GM19193 (cell line): Measurements from ENCODE around the gene TMUB1.

Experiments
- POLR2A ChIP-seq: IDR thresholded peaks from 4 replicates; pipeline ENCODE4 v1.6.1; 2011; ENCODE audit not compliant: insufficient read depth, insufficient read length; ENCODE audit errors: extremely low read depth

The TMUB1 gene

GRCh38 chr7:151083071-151083823 is at the start of gene TMUB1:
TSS of gene TMUB1 (minus strand) at chr7:151083493. CDS start at chr7:151082563, 930 bp downstream.
- peak; percentile 60 for TF ChIP-seq POLR2A

GRCh38 chr7:151132461-151133205 is 49.3 kb upstream of the TMUB1 start:
- TF ChIP-seq POLR2A: no peak

GRCh38 chr7:151131592-151132293 is 48.5 kb upstream of the TMUB1 start:
- no peak for TF ChIP-seq POLR2A

- TF ChIP-seq POLR2A: no peak
Observed at GRCh38 chr7:151131224-151131591, 47.9 kb upstream of the TMUB1 start.

GRCh38 chr7:151130741-151131157 is 47.5 kb upstream of the TMUB1 start:
- TF ChIP-seq POLR2A: no peak

- no peak for TF ChIP-seq POLR2A
Observed at GRCh38 chr7:151129960-151130591, 46.8 kb upstream of the TMUB1 start.

- TF ChIP-seq POLR2A: no peak
Observed at GRCh38 chr7:151129117-151129959, 46.0 kb upstream of the TMUB1 start.

- TF ChIP-seq POLR2A: no peak
Observed at GRCh38 chr7:151128716-151129115, 45.4 kb upstream of the TMUB1 start.

GRCh38 chr7:151128144-151128543 is 44.9 kb upstream of the TMUB1 start:
- no peak for TF ChIP-seq POLR2A

GRCh38 chr7:151126491-151127137 is 43.3 kb upstream of the TMUB1 start:
- TF ChIP-seq POLR2A: no peak

GRCh38 chr7:151125846-151126481 is 42.7 kb upstream of the TMUB1 start:
- no peak for TF ChIP-seq POLR2A

GRCh38 chr7:151125470-151125845 is 42.2 kb upstream of the TMUB1 start:
- TF ChIP-seq POLR2A: no peak

GRCh38 chr7:151124899-151125399 is 41.7 kb upstream of the TMUB1 start:
- TF ChIP-seq POLR2A: no peak
